K562 (cell line): Measurements from ENCODE around the gene KRAS. TPM values are rescaled to one million over a fixed set of nuclear protein-coding genes. Genes with fewer than 3 reads are reported as not detected.

Source experiments
- CBX8 ChIP-seq: fragments of 200-600 bp; sonication (generic); IDR thresholded peaks from 2 replicates; pipeline ENCODE4 v1.6.1; 2012; ENCODE audit warnings: borderline replicate concordance, mixed run types, low read depth, mild to moderate bottlenecking, moderate library complexity, mixed read lengths, low read length, control low read depth, inconsistent platforms; ENCODE audit not compliant: poor library complexity, severe bottlenecking; ENCODE audit errors: extremely low read depth
- CEBPG ChIP-seq, 3 experiments: fragments of 200-800 bp in 1 of 3; sonication (Bioruptor generic) in 1 of 3; sonication (generic) in 1 of 3; formaldehyde crosslinking in 1 of 3; IDR thresholded peaks in 2 of 3; conservative IDR thresholded peaks in 1 of 3; 2 replicates each; pipeline versions ENCODE4 v1.6.1 to v1.8.0; 2016 to 2022; ENCODE audit warnings: missing compliant biosample characterization in 2 of 3, missing genetic modification characterization in 2 of 3, mild to moderate bottlenecking in 1 of 3, missing genetic modification reagents in 1 of 3
- CTBP1 ChIP-seq: fragments of 450-650 bp; IDR thresholded peaks from 2 replicates; pipeline ENCODE4 v1.6.1; 2016; ENCODE audit warnings: borderline replicate concordance
- HOMEZ ChIP-seq: fragments of 250-450 bp; sonication (Bioruptor Pico); IDR thresholded peaks from 2 replicates; pipeline ENCODE4 v1.4.0; 2020; ENCODE audit warnings: mild to moderate bottlenecking, moderate library complexity
- MEIS2 ChIP-seq: fragments of 450-650 bp; IDR thresholded peaks from 2 replicates; pipeline ENCODE4 v1.6.1; 2014; ENCODE audit warnings: mild to moderate bottlenecking; ENCODE audit not compliant: partially characterized antibody
- MYBL2 ChIP-seq, 2 experiments: fragments of 450-650 bp in 1 of 2; sonication (generic) in 1 of 2; formaldehyde crosslinking in 1 of 2; IDR thresholded peaks; 2 replicates each; pipeline versions ENCODE4 v1.6.1 to v1.8.1; 2017 to 2022; ENCODE audit warnings: borderline replicate concordance in 1 of 2, inconsistent platforms in 1 of 2, low read depth in 1 of 2, mild to moderate bottlenecking in 1 of 2, missing genetic modification reagents in 1 of 2, moderate library complexity in 1 of 2
- NCOA2 ChIP-seq, 2 experiments: fragments of 450-650 bp; IDR thresholded peaks; 2 replicates each; pipeline ENCODE4 v1.6.1; 2018; ENCODE audit warnings: mild to moderate bottlenecking in 2 of 2, moderate library complexity in 1 of 2; ENCODE audit not compliant: partially characterized antibody in 2 of 2
- PHB2 ChIP-seq: fragments of 450-650 bp; IDR thresholded peaks from 2 replicates; pipeline ENCODE4 v1.6.1; 2017; ENCODE audit warnings: low read depth
- SNIP1 ChIP-seq: fragments of 450-650 bp; IDR thresholded peaks from 2 replicates; pipeline ENCODE4 v1.7.1; 2017; ENCODE audit warnings: low read depth, mild to moderate bottlenecking
- SRSF1 ChIP-seq: fragments of 200-400 bp; formaldehyde crosslinking; IDR thresholded peaks from 2 replicates; pipeline ENCODE4 v1.6.1; 2017; ENCODE audit warnings: mild to moderate bottlenecking, low read depth, low read length, moderate library complexity
- SUPT5H ChIP-seq: fragments of 450-650 bp; IDR thresholded peaks from 2 replicates; pipeline ENCODE4 v1.6.1; 2016
- TAF9B ChIP-seq: fragments of 450-650 bp; IDR thresholded peaks from 2 replicates; pipeline ENCODE4 v1.6.1; 2018; ENCODE audit warnings: mild to moderate bottlenecking; ENCODE audit not compliant: partially characterized antibody
- ZFP91 ChIP-seq: sonication (generic); formaldehyde crosslinking; IDR thresholded peaks from 2 replicates; pipeline ENCODE4 v1.8.0; 2022; ENCODE audit warnings: mild to moderate bottlenecking, missing genetic modification reagents
- ZNF239 ChIP-seq: fragments of 250-450 bp; sonication (Bioruptor Pico); IDR thresholded peaks from 2 replicates; pipeline ENCODE4 v1.4.0; 2020; ENCODE audit warnings: mild to moderate bottlenecking
- ZNF324 ChIP-seq: fragments of 250-450 bp; sonication (Bioruptor Pico); IDR thresholded peaks from 2 replicates; pipeline ENCODE4 v1.4.0; 2020; ENCODE audit warnings: mild to moderate bottlenecking
- ZNF583 ChIP-seq: fragments of 250-450 bp; sonication (Bioruptor Pico); IDR thresholded peaks from 2 replicates; pipeline ENCODE4 v1.4.0; 2020
- ZNF592 ChIP-seq: fragments of 450-650 bp; IDR thresholded peaks from 2 replicates; pipeline ENCODE4 v1.6.1; 2017; ENCODE audit warnings: antibody characterized with exemption, mild to moderate bottlenecking
- ZNF77 ChIP-seq: fragments of 250-450 bp; sonication (Bioruptor Pico); IDR thresholded peaks from 2 replicates; pipeline ENCODE4 v1.5.0; 2020
- ZNF830 ChIP-seq: fragments of 250-450 bp; sonication (Bioruptor Pico); IDR thresholded peaks from 2 replicates; pipeline ENCODE4 v1.5.0; 2021; ENCODE audit warnings: mild to moderate bottlenecking
- ZSCAN32 ChIP-seq: fragments of 450-650 bp; formaldehyde crosslinking; IDR thresholded peaks from 2 replicates; pipeline ENCODE4 v1.4.0; 2020; ENCODE audit warnings: mild to moderate bottlenecking, moderate library complexity
- polyA plus RNA-seq, 8 experiments: library from polyadenylated mRNA; depleted of rRNA in 4 of 8; stranded (reverse) in 5 of 8; unstranded in 3 of 8; fragments of >200 nt; fragmentation: Nextera tagmentation in 2 of 8; fragmentation: Illumina TruSeq in 1 of 8; extraction: Ambion mirVana in 2 of 8; extraction: Trizol in 1 of 8; gene quantifications; 2 replicates each; pipeline versions ENCODE4 v1.2.1 to v1.2.3, GENCODE V29; 2011 to 2014; ENCODE audit warnings: inconsistent platforms in 1 of 8, missing spikeins in 1 of 8
- total RNA-seq, 7 experiments: library from RNA; depleted of rRNA in 6 of 7; stranded (reverse); fragments of >200 nt in 6 of 7; fragmentation: Illumina TruSeq in 2 of 7; extraction: Trizol in 2 of 7; gene quantifications; 2 replicates each; pipeline versions ENCODE4 v1.2.1 to v1.2.3, GENCODE V29; 2011 to 2021; ENCODE audit warnings: low replicate concordance in 1 of 7

Gene KRAS
- total and polyA plus RNA-seq, 9 of the 15 experiments (the other 6 are each of a cell fraction or from before 2014, with no cell fraction given), result 7.2 to 21.2 (median 12.7) TPM

- TF ChIP-seq MYBL2 (IDR thresholded peaks at IDR 0.05; ENCODE audit: low read depth) (no peak), MYBL2 (CRISPR knock-in tag; IDR thresholded peaks at IDR 0.05; ENCODE audit: borderline replicate concordance) (no peak), MEIS2 (peak; percentile 27), ZFP91 (CRISPR knock-in tag) (no peak), CBX8 (no peak), TAF9B (no peak), ZSCAN32 (CRISPR knock-in tag) (no peak), ZNF830 (no peak), NCOA2 (IDR thresholded peaks at IDR 0.05; ENCODE audit: partially characterized antibody in 2 of 2) (no peak), ZNF583 (no peak), ZNF592 (no peak), SUPT5H (no peak), HOMEZ (CRISPR knock-in tag) (no peak), PHB2 (no peak), SNIP1 (no peak), ZNF77 (CRISPR knock-in tag) (no peak), ZNF239 (no peak), SRSF1 (no peak), CTBP1 (peak; percentile 83), ZNF324 (CRISPR knock-in tag) (no peak), CEBPG (CRISPR knock-in tag; IDR thresholded peaks at IDR 0.05) (no peak), CEBPG (tag; conservative IDR thresholded peaks at IDR 0.05 in 1 of 2, IDR thresholded peaks at IDR 0.05 in 1 of 2) (no peak)
Measured at GRCh38 chr12:25250744-25251730, at the start of gene KRAS (continued).
